NB4 (cell line): ENCODE data around the gene RAB4B.

Experiments used
- POLR2A ChIP-seq: IDR thresholded peaks from 2 replicates; pipeline ENCODE4 v1.6.1; 2011; ENCODE audit warnings: mild to moderate bottlenecking; ENCODE audit not compliant: insufficient read length; ENCODE audit errors: extremely low read depth
- TF ChIP-seq, protein P1 (sequence below): IDR thresholded peaks from one replicate; pipeline ENCODE4 v1.5.1; 2012; ENCODE audit warnings: low read depth, low read length
- TF ChIP-seq, protein P2 (sequence below): IDR thresholded peaks from 2 replicates; pipeline ENCODE4 v1.6.1; 2011; ENCODE audit warnings: low read depth, low read length

DNA sequence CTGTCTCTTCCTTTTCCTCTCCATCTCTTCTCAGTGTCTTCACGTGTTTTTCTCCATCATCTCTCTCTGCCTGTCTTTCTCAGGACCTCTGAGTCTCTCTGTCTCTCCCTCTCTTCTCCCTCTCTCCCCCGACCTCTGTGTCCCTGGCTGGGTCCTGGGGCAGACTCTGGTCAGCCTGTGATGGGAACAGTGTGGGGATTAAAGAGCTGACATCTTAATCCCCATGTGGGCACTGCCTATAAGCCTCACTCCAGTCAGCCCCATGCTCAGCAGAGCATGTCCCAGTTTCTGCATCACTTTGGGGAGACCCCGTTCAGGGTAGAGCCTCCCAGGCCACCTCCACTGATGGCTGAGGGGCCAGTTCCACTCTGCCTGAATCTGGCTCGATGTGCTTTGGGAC, 37.2 kb downstream of the RAB4B start:
- TF ChIP-seq, protein P1, sequence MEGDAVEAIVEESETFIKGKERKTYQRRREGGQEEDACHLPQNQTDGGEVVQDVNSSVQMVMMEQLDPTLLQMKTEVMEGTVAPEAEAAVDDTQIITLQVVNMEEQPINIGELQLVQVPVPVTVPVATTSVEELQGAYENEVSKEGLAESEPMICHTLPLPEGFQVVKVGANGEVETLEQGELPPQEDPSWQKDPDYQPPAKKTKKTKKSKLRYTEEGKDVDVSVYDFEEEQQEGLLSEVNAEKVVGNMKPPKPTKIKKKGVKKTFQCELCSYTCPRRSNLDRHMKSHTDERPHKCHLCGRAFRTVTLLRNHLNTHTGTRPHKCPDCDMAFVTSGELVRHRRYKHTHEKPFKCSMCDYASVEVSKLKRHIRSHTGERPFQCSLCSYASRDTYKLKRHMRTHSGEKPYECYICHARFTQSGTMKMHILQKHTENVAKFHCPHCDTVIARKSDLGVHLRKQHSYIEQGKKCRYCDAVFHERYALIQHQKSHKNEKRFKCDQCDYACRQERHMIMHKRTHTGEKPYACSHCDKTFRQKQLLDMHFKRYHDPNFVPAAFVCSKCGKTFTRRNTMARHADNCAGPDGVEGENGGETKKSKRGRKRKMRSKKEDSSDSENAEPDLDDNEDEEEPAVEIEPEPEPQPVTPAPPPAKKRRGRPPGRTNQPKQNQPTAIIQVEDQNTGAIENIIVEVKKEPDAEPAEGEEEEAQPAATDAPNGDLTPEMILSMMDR = no peak
- no peak for TF ChIP-seq POLR2A
- TF ChIP-seq, protein P2, sequence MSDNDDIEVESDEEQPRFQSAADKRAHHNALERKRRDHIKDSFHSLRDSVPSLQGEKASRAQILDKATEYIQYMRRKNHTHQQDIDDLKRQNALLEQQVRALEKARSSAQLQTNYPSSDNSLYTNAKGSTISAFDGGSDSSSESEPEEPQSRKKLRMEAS = no peak
